ENCODE results near the gene RPL31. TPM values are rescaled to one million over a fixed set of nuclear protein-coding genes. Genes with fewer than 3 reads are reported as not detected.

Gene RPL31
- total RNA-seq, 1 donor from 2014 or later, result 479 TPM

DNA sequence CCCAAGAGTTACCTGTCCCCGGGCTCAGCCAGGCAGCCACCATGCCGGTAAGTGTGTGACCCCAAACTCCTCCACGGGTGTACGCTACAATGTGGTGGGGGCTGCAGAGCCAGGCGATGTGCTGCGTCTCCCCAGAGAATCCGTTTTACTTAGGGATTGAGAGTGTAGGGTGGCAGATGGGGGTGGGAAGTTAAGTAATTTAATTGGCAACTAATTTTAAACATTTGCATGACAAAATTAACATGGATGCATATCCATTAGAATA lies 26.6 kb upstream of the RPL31 start:
- peaks cover 0 to 11% of the 10 kb centered on the region in 2 donors for H3K4me1 ChIP-seq
- H3K27me3 ChIP-seq, result no peaks in the 10 kb centered on the region
- H3K27ac ChIP-seq, result no peak overlapping the region
- H3K4me3 ChIP-seq, result no peak overlapping the region
- TF ChIP-seq CTCF (IDR thresholded peaks at IDR 0.05), result no peak
- H3K9me3 ChIP-seq, result no peaks in the 10 kb centered on the region
- intact Hi-C loops (cut with DNase I), result loop anchor here (5.0 kb wide), 4 partner anchors 53 to 223 kb away; no protein-coding TSS in a partner anchor
- H3K36me3 ChIP-seq, result peaks cover 14 to 50% of the 10 kb centered on the region in 2 donors
- no peak for DNase-seq (ENCODE audit: low spot score in 2 of 2)

DNA sequence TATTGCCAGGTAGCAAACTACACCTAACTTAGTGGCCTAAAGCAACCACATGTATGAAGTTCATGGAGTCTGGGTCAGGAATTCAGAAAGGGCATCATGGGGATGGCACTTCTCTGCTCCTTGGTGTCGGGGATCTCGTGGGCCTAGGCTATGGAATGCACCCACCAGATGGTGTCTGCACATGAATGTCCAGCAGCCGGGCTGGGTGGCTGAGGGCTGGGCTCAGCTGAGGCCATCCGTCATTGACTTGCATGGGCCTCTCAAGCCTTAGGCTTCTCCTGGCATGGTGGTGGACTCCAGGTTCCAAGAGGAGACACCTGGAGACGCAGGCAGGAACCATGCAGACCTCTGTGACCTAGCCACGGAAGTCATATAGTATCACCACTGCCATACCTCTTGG lies 26.0 kb upstream of the RPL31 start:
- no peak for DNase-seq (ENCODE audit: low spot score in 2 of 2)
- Histone ChIP-seq H3K27ac (no peak overlapping the region), H3K36me3 (peaks cover 14 to 44% of the 10 kb centered on the region in 2 donors), H3K27me3 (no peaks in the 10 kb centered on the region), H3K9me3 (no peaks in the 10 kb centered on the region), H3K4me3 (no peak overlapping the region), H3K4me1 (peaks cover 0 to 11% of the 10 kb centered on the region in 2 donors)
- no peak for TF ChIP-seq CTCF (IDR thresholded peaks at IDR 0.05)
- intact Hi-C loops (cut with DNase I), result loop anchor here (5.0 kb wide), 4 partner anchors 54 to 224 kb away; no protein-coding TSS in a partner anchor

GRCh38 chr2:100976645-100977391 lies 25.3 kb upstream of the RPL31 start:
- Histone ChIP-seq H3K4me1 (peaks cover 0 to 11% of the 10 kb centered on the region in 2 donors), H3K9me3 (no peaks in the 10 kb centered on the region), H3K27ac (peak overlapping the region; percentile 92 to 93), H3K27me3 (no peaks in the 10 kb centered on the region), H3K36me3 (peaks cover 8 to 42% of the 10 kb centered on the region in 2 donors), H3K4me3 (no peak overlapping the region)
- no peak for DNase-seq (ENCODE audit: low spot score in 2 of 2)
- TF ChIP-seq CTCF (IDR thresholded peaks at IDR 0.05), result no peak
- intact Hi-C loops (cut with DNase I), result loop anchor here (5.0 kb wide), 4 partner anchors 55 to 225 kb away; no protein-coding TSS in a partner anchor

DNA sequence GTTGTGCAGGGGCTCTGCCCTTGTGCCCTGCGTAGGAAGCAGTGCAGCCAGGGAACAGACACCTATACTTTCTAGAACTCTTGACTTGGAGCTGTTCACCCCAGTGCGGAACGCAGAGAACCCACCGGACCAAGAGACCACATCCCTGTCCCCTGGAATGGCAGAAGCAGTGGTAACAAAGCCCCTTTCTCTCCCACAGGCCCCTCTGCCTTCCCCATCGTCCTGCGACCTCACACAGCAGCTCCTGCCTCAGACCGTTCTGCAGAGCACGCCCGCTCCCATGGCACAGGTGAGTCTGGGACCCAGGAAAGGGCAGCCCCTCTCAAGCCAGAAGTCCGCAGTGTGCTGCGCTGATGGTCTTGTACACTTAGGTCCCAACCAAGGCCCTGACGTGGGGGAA lies 24.6 kb upstream of the RPL31 start:
- intact Hi-C loops (cut with DNase I), result loop anchor here (5.0 kb wide), 4 partner anchors 55 to 225 kb away; no protein-coding TSS in a partner anchor
- no peaks in the 10 kb centered on the region for H3K9me3 ChIP-seq
- no peaks in the 10 kb centered on the region for H3K27me3 ChIP-seq
- H3K4me3 ChIP-seq, result no peak overlapping the region
- DNase-seq (ENCODE audit: low spot score in 2 of 2), result no peak
- H3K36me3 ChIP-seq, result peaks cover 10 to 40% of the 10 kb centered on the region in 2 donors
- peak overlapping the region; percentile 92 to 93 for H3K27ac ChIP-seq
- no peak for TF ChIP-seq CTCF (IDR thresholded peaks at IDR 0.05)
- H3K4me1 ChIP-seq, result peaks cover 0 to 11% of the 10 kb centered on the region in 2 donors

- H3K4me1 ChIP-seq, result peaks cover 0 to 14% of the 10 kb centered on the region in 2 donors
- H3K36me3 ChIP-seq, result peaks cover 7 to 34% of the 10 kb centered on the region in 2 donors
- H3K9me3 ChIP-seq, result no peaks in the 10 kb centered on the region
- H3K27me3 ChIP-seq, result no peaks in the 10 kb centered on the region
- H3K4me3 ChIP-seq, result peak overlapping the region in 1 of 2 donors; percentile 42
- DNase-seq (ENCODE audit: low spot score in 2 of 2), result peak; percentile 75 to 94
- intact Hi-C loops (cut with DNase I), result loop anchor here (2.0 to 5.0 kb wide), 5 partner anchors 14 to 226 kb away; no protein-coding TSS in a partner anchor
- no peak for TF ChIP-seq CTCF (IDR thresholded peaks at IDR 0.05)
- peak overlapping the region; percentile 92 to 93 for H3K27ac ChIP-seq
These were observed 23.4 kb upstream of the RPL31 start for GRCh38 chr2:100978582-100979191.
